ENCODE results near the gene SLC15A1. TPM values are rescaled to one million over a fixed set of nuclear protein-coding genes. Genes with fewer than 3 reads are reported as not detected.

SLC15A1 gene
- 0.06 TPM for polyA plus RNA-seq (2013, experiment 1 of 2; ENCODE audit: insufficient read length)
- 0.11 TPM for polyA plus RNA-seq (2013, experiment 2 of 2; ENCODE audit: insufficient read length)

GRCh38 chr13:98752467-98753290 lies at the start of gene SLC15A1:
Gene SLC15A1 (minus strand): TSS chr13:98752672. CDS start chr13:98752598, 74 bp downstream.
- DNase-seq, result no peak

GRCh38 chr13:98801626-98802418 lies 49.4 kb upstream of the SLC15A1 start:
- no peak for DNase-seq

- DNase-seq, result no peak
Observed at GRCh38 chr13:98800078-98800477, 47.6 kb upstream of the SLC15A1 start.

GRCh38 chr13:98798849-98799645 lies 46.6 kb upstream of the SLC15A1 start:
- DNase-seq, result peak; percentile 81

- no peak for DNase-seq
Observed at GRCh38 chr13:98797456-98797855, 45.0 kb upstream of the SLC15A1 start.

GRCh38 chr13:98796798-98797197 lies 44.3 kb upstream of the SLC15A1 start:
- no peak for DNase-seq

GRCh38 chr13:98796191-98796590 lies 43.7 kb upstream of the SLC15A1 start:
- no peak for DNase-seq

GRCh38 chr13:98795220-98795619 lies 42.7 kb upstream of the SLC15A1 start:
- DNase-seq, result no peak

- DNase-seq, result no peak
Observed at GRCh38 chr13:98794498-98794897, 42.0 kb upstream of the SLC15A1 start.

GRCh38 chr13:98792785-98793495 lies 40.5 kb upstream of the SLC15A1 start:
- no peak for DNase-seq

GRCh38 chr13:98792321-98792720 lies 39.8 kb upstream of the SLC15A1 start:
- DNase-seq, result no peak

- no peak for DNase-seq
Observed at GRCh38 chr13:98791611-98792010, 39.1 kb upstream of the SLC15A1 start.

GRCh38 chr13:98787996-98788395 lies 35.5 kb upstream of the SLC15A1 start:
- no peak for DNase-seq

GRCh38 chr13:98787173-98787572 lies 34.7 kb upstream of the SLC15A1 start:
- no peak for DNase-seq

GRCh38 chr13:98786023-98786422 lies 33.6 kb upstream of the SLC15A1 start:
- DNase-seq, result no peak

GRCh38 chr13:98785405-98785804 lies 32.9 kb upstream of the SLC15A1 start:
- DNase-seq, result no peak

GRCh38 chr13:98784666-98785065 lies 32.2 kb upstream of the SLC15A1 start:
- DNase-seq, result no peak

- no peak for DNase-seq
Observed at GRCh38 chr13:98783856-98784478, 31.5 kb upstream of the SLC15A1 start.

GRCh38 chr13:98782654-98783053 lies 30.2 kb upstream of the SLC15A1 start:
- no peak for DNase-seq

GRCh38 chr13:98781905-98782304 lies 29.4 kb upstream of the SLC15A1 start:
- DNase-seq, result no peak

- DNase-seq, result no peak
Observed at GRCh38 chr13:98781470-98781869, 29.0 kb upstream of the SLC15A1 start.

GRCh38 chr13:98781045-98781444 lies 28.6 kb upstream of the SLC15A1 start:
- peak; percentile 17 for DNase-seq

Data from fibroblast of skin of scalp (primary cell).